SH-SY5Y (cell line): ENCODE data around the gene DIPK1B.

Source experiments
- GATA2 ChIP-seq: IDR thresholded peaks from 2 replicates; pipeline ENCODE4 v1.6.1; 2011; ENCODE audit warnings: mild to moderate bottlenecking, low read depth, low read length
- GATA3 ChIP-seq: IDR thresholded peaks from 2 replicates; pipeline ENCODE4 v1.6.1; 2011; ENCODE audit warnings: low read depth, mild to moderate bottlenecking, low read length, moderate library complexity

The DIPK1B gene

GRCh38 chr9:136723362-136723976 lies 11.1 kb downstream of the DIPK1B start:
- TF ChIP-seq GATA2, result no peak

- TF ChIP-seq GATA2, result no peak
- TF ChIP-seq GATA3, result no peak
Measured at GRCh38 chr9:136723989-136724388, 11.6 kb downstream of the DIPK1B start.

- TF ChIP-seq GATA2 (no peak), GATA3 (no peak)
Measured at GRCh38 chr9:136724772-136725171, 12.4 kb downstream of the DIPK1B start.

GRCh38 chr9:136725612-136726011 lies 13.2 kb downstream of the DIPK1B start:
- TF ChIP-seq GATA2, result no peak
- TF ChIP-seq GATA3, result no peak

- TF ChIP-seq GATA2 (no peak), GATA3 (no peak)
Measured at GRCh38 chr9:136726118-136726517, 13.7 kb downstream of the DIPK1B start.

- TF ChIP-seq GATA2, result no peak
- TF ChIP-seq GATA3, result no peak
Measured at GRCh38 chr9:136726631-136727191, 14.3 kb downstream of the DIPK1B start.

- TF ChIP-seq GATA3 (no peak), GATA2 (no peak)
Measured at GRCh38 chr9:136728080-136728547, 15.7 kb downstream of the DIPK1B start.

- TF ChIP-seq GATA3 (no peak), GATA2 (no peak)
Measured at GRCh38 chr9:136728548-136729123, 16.3 kb downstream of the DIPK1B start.

- TF ChIP-seq GATA3, result no peak
- no peak for TF ChIP-seq GATA2
Measured at GRCh38 chr9:136729144-136729543, 16.8 kb downstream of the DIPK1B start.

GRCh38 chr9:136729926-136730325 lies 17.6 kb downstream of the DIPK1B start:
- TF ChIP-seq GATA3 (no peak), GATA2 (no peak)

GRCh38 chr9:136732444-136733178 lies 20.2 kb downstream of the DIPK1B start:
- no peak for TF ChIP-seq GATA2
- no peak for TF ChIP-seq GATA3

- no peak for TF ChIP-seq GATA3
- no peak for TF ChIP-seq GATA2
Measured at GRCh38 chr9:136733611-136734010, 21.2 kb downstream of the DIPK1B start.

- TF ChIP-seq GATA2 (no peak), GATA3 (no peak)
Measured at GRCh38 chr9:136734837-136735496, 22.6 kb downstream of the DIPK1B start.

GRCh38 chr9:136735812-136736480 lies 23.6 kb downstream of the DIPK1B start:
- TF ChIP-seq GATA2, result no peak
- TF ChIP-seq GATA3, result no peak

- TF ChIP-seq GATA2 (no peak), GATA3 (no peak)
Measured at GRCh38 chr9:136738960-136739359, 26.6 kb downstream of the DIPK1B start.
